HCT116 (cell line): ENCODE data around the gene SZT2. TPM values are rescaled to one million over a fixed set of nuclear protein-coding genes. Genes with fewer than 3 reads are reported as not detected.
A peak's percentile ranks its signal among the peaks of the same experiment; 100 is the strongest.
"Not testable (repeated sequence)": the region's sequence is repeated elsewhere in the genome, so short reads cannot be mapped to it uniquely, and the experiment has no call there.

Experiments
- ATAC-seq: fragments of 200-7000 bp; cut with Tn5 transposase; 2 replicates; pipeline ENCODE4 v1.9.1; 2020; ENCODE audit warnings: mild to moderate bottlenecking, moderate library complexity
- BruUV-seq: library from RNA; stranded (reverse); fragments of 400-500 nt; replicated peaks from 2 replicates; lab custom pipeline; 2021; lab: Mats Ljungman, UMichigan
- CTCF ChIA-PET: fragments of 300-600 bp; sonication (Branson Sonifier 250); formaldehyde crosslinking; loops from one replicate; lab custom pipeline; 2021; ENCODE audit warnings: antibody characterized with exemption; lab: Charles Lee
- POLR2A ChIA-PET: fragments of 300-600, 350-600 bp; sonication (Branson Sonifier 250); formaldehyde crosslinking; loops from one replicate; lab custom pipeline; 2021; ENCODE audit warnings: antibody characterized with exemption; lab: Charles Lee
- RAD21 ChIA-PET, 2 experiments: fragments of 300-600 bp; sonication (Branson Sonifier 250); formaldehyde crosslinking; loops; one replicate each; lab custom pipeline; 2023; ENCODE audit warnings: low total read pairs in 2 of 2; ENCODE audit not compliant: uncharacterized antibody in 2 of 2, unreplicated experiment in 2 of 2, low non-redundant PET in 1 of 2; lab: Charles Lee
- DNase-seq: peaks from one replicate; pipeline ENCODE4 v3.0.0-alpha.2; 2010; ENCODE audit warnings: low read depth, low spot score
- H2AFZ ChIP-seq: fragments of 200-600 bp; shearing (Covaris generic), sonication (generic); 2 replicates; pipeline ENCODE4 v1.6.1; 2017; ENCODE audit warnings: low read depth, mixed run types, mixed read lengths, antibody characterized with exemption, low read length; ENCODE audit not compliant: poor library complexity, severe bottlenecking
- H3K27ac ChIP-seq: 2 replicates; pipeline ENCODE4 v1.5.1; 2012; ENCODE audit warnings: low read depth, low read length
- H3K27me3 ChIP-seq: fragments of 200-600 bp; sonication (generic); 2 replicates; pipeline ENCODE4 v1.6.1; 2016; ENCODE audit warnings: mixed run types, low read length, mixed read lengths; ENCODE audit not compliant: insufficient read depth
- H3K36me3 ChIP-seq, 2 experiments: fragments of 200-500 bp in 1 of 2; fragments of 200-600 bp in 1 of 2; sonication (Bioruptor generic) in 1 of 2; sonication (generic) in 1 of 2; 2 replicates each; pipeline versions ENCODE4 v1.5.1 to v1.6.1; 2014 to 2016; ENCODE audit warnings: low read length in 2 of 2, inconsistent platforms in 1 of 2, mixed read lengths in 1 of 2, mixed run types in 1 of 2; ENCODE audit not compliant: insufficient read depth in 2 of 2, control insufficient read depth in 1 of 2
- H3K4me1 ChIP-seq, 2 experiments: fragments of 200-600 bp in 1 of 2; sonication (generic) in 1 of 2; 2 replicates each; pipeline versions ENCODE4 v1.5.1 to v1.6.1; 2012 to 2017; ENCODE audit warnings: low read length in 2 of 2, inconsistent platforms in 1 of 2, mild to moderate bottlenecking in 1 of 2, mixed read lengths in 1 of 2, mixed run types in 1 of 2, moderate library complexity in 1 of 2; ENCODE audit not compliant: insufficient read depth in 2 of 2, control insufficient read depth in 1 of 2
- H3K4me2 ChIP-seq: fragments of 200-600 bp; sonication (generic); 2 replicates; pipeline ENCODE4 v1.6.1; 2017; ENCODE audit warnings: mixed run types, low read length, mixed read lengths
- H3K4me3 ChIP-seq, 2 experiments: fragments of 200-600 bp in 1 of 2; sonication (generic) in 1 of 2; replicated peaks in 1 of 2; 2 replicates each; pipeline ENCODE4 v1.5.1; 2011 to 2016; ENCODE audit warnings: low read length in 2 of 2, control low read depth in 1 of 2, low read depth in 1 of 2, mild to moderate bottlenecking in 1 of 2, mixed read lengths in 1 of 2, mixed run types in 1 of 2
- H3K79me2 ChIP-seq: fragments of 200-600 bp; sonication (generic); 2 replicates; pipeline ENCODE4 v1.6.1; 2017; ENCODE audit warnings: mild to moderate bottlenecking, mixed run types, low read length, moderate library complexity, mixed read lengths; ENCODE audit not compliant: insufficient read depth
- H3K9ac ChIP-seq: fragments of 200-600 bp; sonication (generic); 2 replicates; pipeline ENCODE4 v1.6.1; 2016; ENCODE audit warnings: low read length, mixed read lengths
- H3K9me2 ChIP-seq: fragments of 200-600 bp; sonication (generic), shearing (Covaris generic); 2 replicates; pipeline ENCODE4 v1.6.1; 2017; ENCODE audit warnings: mixed run types, mild to moderate bottlenecking, moderate library complexity; ENCODE audit not compliant: insufficient read depth
- H3K9me3 ChIP-seq, 2 experiments: fragments of 200-500 bp in 1 of 2; fragments of 200-600 bp in 1 of 2; sonication (Bioruptor generic) in 1 of 2; sonication (generic) in 1 of 2; 2 replicates each; pipeline ENCODE4 v1.6.1; 2014 to 2017; ENCODE audit warnings: low read length in 2 of 2, mixed read lengths in 2 of 2, inconsistent platforms in 1 of 2, low read depth in 1 of 2, mild to moderate bottlenecking in 1 of 2, mixed run types in 1 of 2, moderate library complexity in 1 of 2; ENCODE audit not compliant: control insufficient read depth in 1 of 2, insufficient read depth in 1 of 2
- H4K20me1 ChIP-seq: fragments of 200-600 bp; sonication (generic), shearing (Covaris generic); 2 replicates; pipeline ENCODE4 v1.6.1; 2017; ENCODE audit warnings: mixed run types, mild to moderate bottlenecking, moderate library complexity; ENCODE audit not compliant: insufficient read depth
- CBX3 ChIP-seq: IDR thresholded peaks from 2 replicates; pipeline ENCODE4 v1.6.1; 2012; ENCODE audit warnings: low read depth
- CEBPB ChIP-seq: IDR thresholded peaks from 2 replicates; pipeline ENCODE4 v1.6.1; 2012; ENCODE audit warnings: low read depth
- ELF1 ChIP-seq: IDR thresholded peaks from 2 replicates; pipeline ENCODE4 v1.6.1; 2012; ENCODE audit warnings: low read depth, borderline replicate concordance
- EZH2 ChIP-seq: fragments of 200-600 bp; sonication (generic); IDR thresholded peaks from 2 replicates; pipeline ENCODE4 v1.6.1; 2017; ENCODE audit warnings: antibody characterized with exemption, mixed run types
- EZH2phosphoT487 ChIP-seq: fragments of 200-600 bp; IDR thresholded peaks from 2 replicates; pipeline ENCODE4 v1.6.1; 2018; ENCODE audit warnings: antibody characterized with exemption, borderline replicate concordance
- FOSL1 ChIP-seq: IDR thresholded peaks from 2 replicates; pipeline ENCODE4 v1.6.1; 2012; ENCODE audit warnings: low read depth
- JUND ChIP-seq: IDR thresholded peaks from 2 replicates; pipeline ENCODE4 v1.6.1; 2012
- SP1 ChIP-seq: IDR thresholded peaks from 2 replicates; pipeline ENCODE4 v1.6.1; 2012; ENCODE audit warnings: low read depth
- SRF ChIP-seq: IDR thresholded peaks from 2 replicates; pipeline ENCODE4 v1.6.1; 2012; ENCODE audit warnings: low read depth
- intact Hi-C: fragments of 100-400 bp; cut with micrococcal nuclease; formaldehyde crosslinking; loops from 2 replicates; pipeline ENCODE4 v1.10.0; 2022
- total RNA-seq: library from RNA; stranded (reverse); gene quantifications from one replicate; pipeline ENCODE4 v1.2.1, GENCODE V29; 2021; ENCODE audit not compliant: unreplicated experiment
- TF ChIP-seq, protein P1 (sequence below): IDR thresholded peaks from 2 replicates; pipeline ENCODE4 v1.6.1; 2012
- TF ChIP-seq, protein P2 (sequence below): IDR thresholded peaks from 2 replicates; pipeline ENCODE4 v1.6.1; 2012

SZT2 gene
- total RNA-seq, 1 experiment from 2014 or later = 43.0 TPM

DNA sequence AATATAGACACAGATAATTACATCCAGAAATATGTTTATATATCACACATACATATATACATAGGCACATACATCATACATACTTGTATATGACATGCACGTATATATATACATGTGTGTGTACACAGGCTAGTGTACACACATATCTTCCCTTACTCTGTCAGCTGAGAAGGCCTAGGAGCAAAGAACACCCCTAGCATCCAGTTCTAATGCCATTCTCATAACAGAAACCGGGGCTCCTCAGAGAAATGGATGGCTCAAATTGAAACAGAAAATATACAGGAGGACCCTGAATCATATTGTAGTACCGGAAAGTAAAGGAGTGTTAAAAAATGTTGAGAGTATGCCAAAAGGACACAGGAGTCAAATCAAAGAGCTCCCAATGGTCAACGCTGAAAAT is 83.8 kb downstream of the SZT2 start:
- Histone ChIP-seq H3K4me2 (peak overlapping the region; percentile 60), H3K9ac (peak overlapping the region; percentile 60)
- TF ChIP-seq EZH2phosphoT487 (no peak), ELF1 (no peak), SRF (no peak), EZH2 (no peak)
- TF ChIP-seq, all 23 proteins: peak for 0
- RAD21 ChIA-PET = no interaction called here
- ATAC-seq = no peak
- DNase-seq = no peak
- no TSS peak for BruUV-seq
- H3K4me3 ChIP-seq = no peak overlapping the region
- intact Hi-C loops = no loop called here
- peak overlapping the region; percentile 80; the same call in 1 of the 2 replicates for H3K27ac ChIP-seq
- H4K20me1 ChIP-seq = no peaks in the 10 kb centered on the region
- H3K79me2 ChIP-seq = no peaks in the 10 kb centered on the region
- H3K9me2 ChIP-seq = no peaks in the 10 kb centered on the region
- H3K9me3 ChIP-seq = no peaks in the 10 kb centered on the region
- H3K4me1 ChIP-seq = peaks cover 28 to 78% of the 10 kb centered on the region in 2 experiments
- H3K27me3 ChIP-seq = no peaks in the 10 kb centered on the region
- no peak overlapping the region for H2AFZ ChIP-seq
- no peaks in the 10 kb centered on the region for H3K36me3 ChIP-seq
- CTCF ChIA-PET = no interaction called here
- POLR2A ChIA-PET = interaction anchor here (0.5 kb wide), 2 partner anchors 8 to 233 kb away, joined by 3 read pairs; no protein-coding TSS in a partner anchor

DNA sequence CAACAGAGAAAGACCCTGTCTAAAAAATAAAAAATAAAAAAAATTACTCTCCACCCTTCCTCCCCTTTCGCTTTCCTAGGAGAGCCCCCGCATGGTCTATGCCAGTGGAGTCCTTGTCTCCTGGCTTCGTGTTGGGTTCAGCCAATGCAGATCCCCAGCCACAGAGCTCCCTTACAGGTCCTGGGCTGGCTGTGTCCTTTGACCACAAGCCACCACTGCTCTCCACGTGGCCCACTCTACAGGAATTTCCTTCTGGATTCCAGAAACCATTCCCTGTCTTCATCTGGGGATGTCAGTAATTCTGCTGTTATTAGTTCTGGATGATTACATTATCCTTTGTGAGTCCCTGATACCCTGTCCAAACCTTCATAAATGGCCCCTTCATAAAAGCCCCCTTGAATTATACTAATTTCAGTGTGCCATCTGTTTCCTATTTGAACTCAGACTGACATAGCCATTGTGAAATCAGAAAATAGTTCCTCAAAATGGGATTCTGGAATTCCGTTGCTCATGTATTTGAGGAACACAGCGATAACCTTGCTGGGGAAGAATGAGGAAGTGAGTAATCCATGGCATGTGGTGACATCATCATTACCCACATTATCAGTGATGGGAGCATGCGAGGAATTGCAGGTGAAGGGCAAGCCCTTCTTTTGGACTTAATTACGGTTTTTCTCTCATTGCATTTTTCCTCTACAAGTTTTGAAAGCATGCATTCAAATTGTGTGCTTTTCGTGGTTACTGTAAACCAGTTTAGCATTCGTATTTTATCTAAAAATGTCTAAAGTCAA is 86.1 kb downstream of the SZT2 start:
- H4K20me1 ChIP-seq, H3K36me3 ChIP-seq, H3K79me2 ChIP-seq, H3K27me3 ChIP-seq, H3K9me3 ChIP-seq, intact Hi-C loops, H3K9me2 ChIP-seq, CTCF ChIA-PET, H3K4me3 ChIP-seq, RAD21 ChIA-PET, POLR2A ChIA-PET: not testable (repeated sequence)
- TF ChIP-seq CEBPB (peak; percentile 78), SRF (peak; percentile 17; the same call in 1 of the 2 replicates), SP1 (peak; percentile 69), FOSL1 (peak; percentile 67), ELF1 (peak; percentile 61), CBX3 (peak; percentile 75; the same call in 1 of the 2 replicates), JUND (peak; percentile 70; the same call in 1 of the 2 replicates)
- TF ChIP-seq, protein P1, sequence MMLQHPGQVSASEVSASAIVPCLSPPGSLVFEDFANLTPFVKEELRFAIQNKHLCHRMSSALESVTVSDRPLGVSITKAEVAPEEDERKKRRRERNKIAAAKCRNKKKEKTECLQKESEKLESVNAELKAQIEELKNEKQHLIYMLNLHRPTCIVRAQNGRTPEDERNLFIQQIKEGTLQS = peak; percentile 85
- TF ChIP-seq, protein P2, sequence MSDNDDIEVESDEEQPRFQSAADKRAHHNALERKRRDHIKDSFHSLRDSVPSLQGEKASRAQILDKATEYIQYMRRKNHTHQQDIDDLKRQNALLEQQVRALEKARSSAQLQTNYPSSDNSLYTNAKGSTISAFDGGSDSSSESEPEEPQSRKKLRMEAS = peak; percentile 75
- peak; percentile 70 for ATAC-seq
- peak overlapping the region; percentile 60 for H3K4me2 ChIP-seq
- H2AFZ ChIP-seq = peak overlapping the region; percentile 29
- DNase-seq = peak; percentile 49
- H3K4me1 ChIP-seq = peaks cover 28 to 75% of the 10 kb centered on the region in 2 experiments
- peak overlapping the region; percentile 61 for H3K27ac ChIP-seq
- BruUV-seq = TSS peak; percentile 95
- H3K9ac ChIP-seq = peak overlapping the region; percentile 50
